H1 (cell line): ENCODE results near the gene GLCE. TPM values are rescaled to one million over a fixed set of nuclear protein-coding genes. Genes with fewer than 3 reads are reported as not detected.

Experiments
- FOSL1 ChIP-seq: IDR thresholded peaks from 2 replicates; pipeline ENCODE4 v1.6.1; 2011; ENCODE audit warnings: mild to moderate bottlenecking, low read depth, low read length, moderate library complexity; ENCODE audit not compliant: insufficient read depth
- RXRA ChIP-seq: IDR thresholded peaks from 2 replicates; pipeline ENCODE4 v1.6.1; 2011; ENCODE audit warnings: low read depth, mild to moderate bottlenecking, low read length, moderate library complexity; ENCODE audit not compliant: insufficient read depth
- SP1 ChIP-seq: IDR thresholded peaks from 2 replicates; pipeline ENCODE4 v1.6.1; 2011; ENCODE audit warnings: low read depth, low read length
- SRF ChIP-seq: IDR thresholded peaks from 2 replicates; pipeline ENCODE4 v1.6.1; 2011; ENCODE audit warnings: mild to moderate bottlenecking, low read depth, low read length, moderate library complexity
- polyA plus RNA-seq, 7 experiments: library from polyadenylated mRNA; depleted of rRNA in 3 of 7; stranded (reverse) in 5 of 7; unstranded in 2 of 7; fragments of >200 nt in 5 of 7; fragments of 200-250 nt in 2 of 7; gene quantifications; 1 replicate in 5 of 7; 2 replicates in 1 of 7; 4 replicates in 1 of 7; pipeline versions ENCODE4 v1.2.1 to v1.2.3, GENCODE V29; 2011 to 2013; ENCODE audit warnings: missing spikeins in 2 of 7, mixed read lengths in 2 of 7
- total RNA-seq: library from RNA; stranded (reverse); fragmentation: NEBNext Ultra II Directional; extraction: Animal tissue kit (Norgen Biotek cat#: 25700); gene quantifications from 2 replicates; pipeline ENCODE4 v1.2.1, GENCODE V29; 2021
- TF ChIP-seq, protein P1 (sequence below): fragments of 300-600 bp; sonication (generic); IDR thresholded peaks from 2 replicates; pipeline ENCODE4 v1.7.1; 2012; ENCODE audit warnings: low read length, moderate library complexity, mild to moderate bottlenecking, inconsistent platforms; ENCODE audit not compliant: insufficient replicate concordance

Gene GLCE
- total and polyA plus RNA-seq, 2 of the 8 experiments (the other 6 are each of a cell fraction or from before 2014, with no cell fraction given): 17.1 to 22.7 TPM

GRCh38 chr15:69288011-69288410 is 127.6 kb downstream of the GLCE start (continued):
- TF ChIP-seq, protein P1, sequence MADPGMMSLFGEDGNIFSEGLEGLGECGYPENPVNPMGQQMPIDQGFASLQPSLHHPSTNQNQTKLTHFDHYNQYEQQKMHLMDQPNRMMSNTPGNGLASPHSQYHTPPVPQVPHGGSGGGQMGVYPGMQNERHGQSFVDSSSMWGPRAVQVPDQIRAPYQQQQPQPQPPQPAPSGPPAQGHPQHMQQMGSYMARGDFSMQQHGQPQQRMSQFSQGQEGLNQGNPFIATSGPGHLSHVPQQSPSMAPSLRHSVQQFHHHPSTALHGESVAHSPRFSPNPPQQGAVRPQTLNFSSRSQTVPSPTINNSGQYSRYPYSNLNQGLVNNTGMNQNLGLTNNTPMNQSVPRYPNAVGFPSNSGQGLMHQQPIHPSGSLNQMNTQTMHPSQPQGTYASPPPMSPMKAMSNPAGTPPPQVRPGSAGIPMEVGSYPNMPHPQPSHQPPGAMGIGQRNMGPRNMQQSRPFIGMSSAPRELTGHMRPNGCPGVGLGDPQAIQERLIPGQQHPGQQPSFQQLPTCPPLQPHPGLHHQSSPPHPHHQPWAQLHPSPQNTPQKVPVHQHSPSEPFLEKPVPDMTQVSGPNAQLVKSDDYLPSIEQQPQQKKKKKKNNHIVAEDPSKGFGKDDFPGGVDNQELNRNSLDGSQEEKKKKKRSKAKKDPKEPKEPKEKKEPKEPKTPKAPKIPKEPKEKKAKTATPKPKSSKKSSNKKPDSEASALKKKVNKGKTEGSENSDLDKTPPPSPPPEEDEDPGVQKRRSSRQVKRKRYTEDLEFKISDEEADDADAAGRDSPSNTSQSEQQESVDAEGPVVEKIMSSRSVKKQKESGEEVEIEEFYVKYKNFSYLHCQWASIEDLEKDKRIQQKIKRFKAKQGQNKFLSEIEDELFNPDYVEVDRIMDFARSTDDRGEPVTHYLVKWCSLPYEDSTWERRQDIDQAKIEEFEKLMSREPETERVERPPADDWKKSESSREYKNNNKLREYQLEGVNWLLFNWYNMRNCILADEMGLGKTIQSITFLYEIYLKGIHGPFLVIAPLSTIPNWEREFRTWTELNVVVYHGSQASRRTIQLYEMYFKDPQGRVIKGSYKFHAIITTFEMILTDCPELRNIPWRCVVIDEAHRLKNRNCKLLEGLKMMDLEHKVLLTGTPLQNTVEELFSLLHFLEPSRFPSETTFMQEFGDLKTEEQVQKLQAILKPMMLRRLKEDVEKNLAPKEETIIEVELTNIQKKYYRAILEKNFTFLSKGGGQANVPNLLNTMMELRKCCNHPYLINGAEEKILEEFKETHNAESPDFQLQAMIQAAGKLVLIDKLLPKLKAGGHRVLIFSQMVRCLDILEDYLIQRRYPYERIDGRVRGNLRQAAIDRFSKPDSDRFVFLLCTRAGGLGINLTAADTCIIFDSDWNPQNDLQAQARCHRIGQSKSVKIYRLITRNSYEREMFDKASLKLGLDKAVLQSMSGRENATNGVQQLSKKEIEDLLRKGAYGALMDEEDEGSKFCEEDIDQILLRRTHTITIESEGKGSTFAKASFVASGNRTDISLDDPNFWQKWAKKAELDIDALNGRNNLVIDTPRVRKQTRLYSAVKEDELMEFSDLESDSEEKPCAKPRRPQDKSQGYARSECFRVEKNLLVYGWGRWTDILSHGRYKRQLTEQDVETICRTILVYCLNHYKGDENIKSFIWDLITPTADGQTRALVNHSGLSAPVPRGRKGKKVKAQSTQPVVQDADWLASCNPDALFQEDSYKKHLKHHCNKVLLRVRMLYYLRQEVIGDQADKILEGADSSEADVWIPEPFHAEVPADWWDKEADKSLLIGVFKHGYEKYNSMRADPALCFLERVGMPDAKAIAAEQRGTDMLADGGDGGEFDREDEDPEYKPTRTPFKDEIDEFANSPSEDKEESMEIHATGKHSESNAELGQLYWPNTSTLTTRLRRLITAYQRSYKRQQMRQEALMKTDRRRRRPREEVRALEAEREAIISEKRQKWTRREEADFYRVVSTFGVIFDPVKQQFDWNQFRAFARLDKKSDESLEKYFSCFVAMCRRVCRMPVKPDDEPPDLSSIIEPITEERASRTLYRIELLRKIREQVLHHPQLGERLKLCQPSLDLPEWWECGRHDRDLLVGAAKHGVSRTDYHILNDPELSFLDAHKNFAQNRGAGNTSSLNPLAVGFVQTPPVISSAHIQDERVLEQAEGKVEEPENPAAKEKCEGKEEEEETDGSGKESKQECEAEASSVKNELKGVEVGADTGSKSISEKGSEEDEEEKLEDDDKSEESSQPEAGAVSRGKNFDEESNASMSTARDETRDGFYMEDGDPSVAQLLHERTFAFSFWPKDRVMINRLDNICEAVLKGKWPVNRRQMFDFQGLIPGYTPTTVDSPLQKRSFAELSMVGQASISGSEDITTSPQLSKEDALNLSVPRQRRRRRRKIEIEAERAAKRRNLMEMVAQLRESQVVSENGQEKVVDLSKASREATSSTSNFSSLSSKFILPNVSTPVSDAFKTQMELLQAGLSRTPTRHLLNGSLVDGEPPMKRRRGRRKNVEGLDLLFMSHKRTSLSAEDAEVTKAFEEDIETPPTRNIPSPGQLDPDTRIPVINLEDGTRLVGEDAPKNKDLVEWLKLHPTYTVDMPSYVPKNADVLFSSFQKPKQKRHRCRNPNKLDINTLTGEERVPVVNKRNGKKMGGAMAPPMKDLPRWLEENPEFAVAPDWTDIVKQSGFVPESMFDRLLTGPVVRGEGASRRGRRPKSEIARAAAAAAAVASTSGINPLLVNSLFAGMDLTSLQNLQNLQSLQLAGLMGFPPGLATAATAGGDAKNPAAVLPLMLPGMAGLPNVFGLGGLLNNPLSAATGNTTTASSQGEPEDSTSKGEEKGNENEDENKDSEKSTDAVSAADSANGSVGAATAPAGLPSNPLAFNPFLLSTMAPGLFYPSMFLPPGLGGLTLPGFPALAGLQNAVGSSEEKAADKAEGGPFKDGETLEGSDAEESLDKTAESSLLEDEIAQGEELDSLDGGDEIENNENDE: no peak
- TF ChIP-seq SRF: no peak
- TF ChIP-seq SP1: no peak
- TF ChIP-seq RXRA: no peak
- TF ChIP-seq FOSL1: no peak
